GM19023 (cell line): ENCODE data around the gene CCNB1.
"Not testable (repeated sequence)": the region's sequence is repeated elsewhere in the genome, so short reads cannot be mapped to it uniquely, and the experiment has no call there.

Source experiments
- ATAC-seq: cut with Tn5 transposase; IDR thresholded peaks from one replicate; pipeline ENCODE4 v1.9.1; 2021; ENCODE audit warnings: mild to moderate bottlenecking, moderate library complexity; ENCODE audit not compliant: unreplicated experiment

CCNB1 gene

DNA sequence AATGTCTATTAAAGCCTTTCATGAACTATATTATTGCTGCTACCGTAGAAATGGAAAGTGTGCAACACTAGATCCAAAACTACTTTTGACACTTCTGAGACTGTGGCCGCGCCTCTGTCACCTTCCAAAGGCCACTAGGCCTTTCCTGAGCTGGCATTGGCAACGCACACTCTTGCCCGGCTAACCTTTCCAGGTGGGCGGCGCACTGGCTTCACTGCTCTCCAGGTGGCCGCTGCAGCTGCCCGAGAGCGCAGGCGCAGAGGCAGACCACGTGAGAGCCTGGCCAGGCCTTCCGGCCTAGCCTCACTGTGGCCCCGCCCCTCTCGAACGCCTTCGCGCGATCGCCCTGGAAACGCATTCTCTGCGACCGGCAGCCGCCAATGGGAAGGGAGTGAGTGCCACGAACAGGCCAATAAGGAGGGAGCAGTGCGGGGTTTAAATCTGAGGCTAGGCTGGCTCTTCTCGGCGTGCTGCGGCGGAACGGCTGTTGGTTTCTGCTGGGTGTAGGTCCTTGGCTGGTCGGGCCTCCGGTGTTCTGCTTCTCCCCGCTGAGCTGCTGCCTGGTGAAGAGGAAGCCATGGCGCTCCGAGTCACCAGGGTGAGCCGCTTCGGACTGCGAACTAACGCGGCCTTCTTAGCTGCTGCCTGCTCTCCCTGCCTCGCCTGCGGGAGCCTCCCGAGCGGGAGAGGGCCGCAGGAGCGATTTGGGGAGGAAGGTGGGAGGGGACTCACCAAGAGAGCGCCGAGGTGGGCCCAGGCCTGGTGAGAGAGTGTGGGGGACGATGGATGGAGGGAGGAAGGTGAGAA is at the start of gene CCNB1:
CCNB1 (plus strand) TSS at position 465 of the 807 bp plus-strand sequence; CDS start at position 578, 113 bp downstream.
- ATAC-seq, result peak; percentile 100

DNA sequence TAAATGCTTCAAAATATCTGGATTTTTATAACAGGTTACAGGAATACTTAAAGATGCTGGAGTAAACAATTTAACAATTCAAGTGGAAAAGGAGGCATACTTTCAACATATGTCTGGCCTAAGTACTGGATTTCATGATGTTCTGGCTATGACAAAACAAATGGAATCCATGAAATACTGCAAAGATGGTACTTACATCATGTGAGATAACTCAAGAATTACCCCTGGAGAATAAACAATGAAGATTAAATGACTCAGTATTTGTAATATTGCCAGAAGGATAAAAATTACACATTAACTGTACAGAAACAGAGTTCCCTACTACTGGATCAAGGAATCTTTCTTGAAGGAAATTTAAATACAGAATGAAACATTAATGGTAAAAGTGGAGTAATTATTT is 37.5 kb upstream of the CCNB1 start:
- ATAC-seq, result no peak

DNA sequence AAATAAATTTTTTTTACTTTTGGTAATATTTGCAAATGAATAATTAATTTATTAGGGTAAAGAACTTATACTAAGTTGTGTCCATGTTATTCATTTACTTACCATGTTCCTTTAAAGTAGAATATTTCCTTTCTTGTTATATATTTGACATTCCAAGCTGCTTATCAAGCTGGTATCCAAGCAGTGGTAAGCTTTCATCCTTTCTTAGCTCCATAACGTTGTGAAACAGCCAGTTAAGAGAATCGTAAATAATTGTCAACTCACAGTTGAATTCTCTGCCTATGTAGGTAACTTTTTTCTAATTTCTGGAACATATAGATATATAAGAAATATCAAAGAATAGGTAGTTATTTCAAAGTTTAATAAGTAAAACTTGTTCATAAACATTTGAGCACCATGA is 36.7 kb upstream of the CCNB1 start:
- ATAC-seq, result no peak

DNA sequence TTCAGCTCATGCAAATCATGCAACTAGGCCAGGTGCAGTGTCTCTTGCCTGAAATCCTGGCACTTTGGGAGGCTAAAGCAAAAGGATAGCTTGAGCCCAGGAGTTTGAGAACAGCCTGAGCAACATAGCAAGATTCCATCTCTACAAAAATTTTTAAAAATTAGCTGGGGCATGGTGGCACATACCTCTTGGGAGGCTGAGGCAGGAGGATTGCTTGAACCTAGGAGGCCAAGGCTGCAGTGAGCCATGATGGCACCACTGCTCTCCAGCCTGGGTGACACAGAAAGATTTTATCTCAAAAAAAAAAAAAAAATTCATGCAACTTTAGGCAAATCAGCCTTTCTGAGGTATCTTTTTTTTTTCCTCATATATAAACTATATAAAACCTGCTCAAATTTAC is 35.6 kb upstream of the CCNB1 start:
- ATAC-seq, result no peak

DNA sequence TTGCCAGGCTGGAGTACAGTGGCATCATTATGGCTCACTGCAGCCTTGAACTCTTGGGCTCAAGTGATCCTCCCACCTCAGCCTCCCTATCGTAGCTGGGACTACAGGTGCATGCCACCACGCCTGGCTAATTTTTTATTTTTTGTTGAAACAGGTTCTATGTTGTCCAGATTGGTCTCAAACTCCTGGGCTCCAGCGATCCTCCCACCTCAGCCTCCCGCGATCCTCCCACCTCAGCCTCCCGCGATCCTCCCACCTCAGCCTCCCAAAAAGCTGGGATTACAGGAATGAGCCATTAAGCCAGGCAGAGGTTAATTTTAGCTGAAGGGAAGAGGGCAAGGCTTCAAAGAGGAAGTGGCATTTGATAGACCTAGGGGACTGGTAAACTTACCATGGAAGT is 32.8 kb upstream of the CCNB1 start:
- ATAC-seq, result no peak

DNA sequence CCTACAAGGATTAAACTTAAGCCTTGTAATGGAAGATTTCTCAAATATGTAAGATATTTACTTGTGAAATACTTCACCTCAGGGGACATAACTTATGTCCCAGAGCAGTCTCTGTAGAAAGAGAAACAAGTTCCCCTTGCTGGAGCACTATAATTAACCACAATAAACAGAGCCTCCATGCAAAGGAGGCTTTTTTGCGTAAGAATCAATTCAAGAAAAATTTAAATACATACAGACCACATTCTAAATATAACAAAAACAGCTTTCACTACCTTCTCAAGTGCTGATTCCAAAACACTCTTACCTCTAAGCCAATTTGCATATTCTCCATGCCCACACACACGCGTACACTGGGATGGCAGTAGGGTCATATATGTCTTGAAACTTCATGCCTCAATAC is 30.7 kb upstream of the CCNB1 start:
- ATAC-seq, result peak; percentile 84

DNA sequence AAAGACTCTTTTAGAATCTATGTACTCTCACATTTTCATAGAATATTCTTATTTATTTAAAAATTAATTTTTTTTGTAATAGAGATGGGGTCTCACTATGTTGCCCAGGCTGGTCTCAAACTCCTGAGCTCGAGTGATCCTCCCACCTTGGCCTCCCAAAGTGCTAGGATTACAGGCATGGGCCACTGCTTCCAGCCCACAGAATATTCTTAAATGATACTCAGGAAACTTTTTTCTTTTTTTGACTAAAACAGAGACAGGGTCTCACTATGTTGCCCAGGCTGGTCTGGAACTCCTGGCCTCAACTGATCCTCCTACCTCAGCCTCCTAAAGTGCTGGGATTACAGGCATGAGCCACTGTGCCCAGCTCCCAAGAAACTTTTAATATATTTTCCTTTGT is 29.7 kb upstream of the CCNB1 start:
- ATAC-seq, result not testable (repeated sequence)

DNA sequence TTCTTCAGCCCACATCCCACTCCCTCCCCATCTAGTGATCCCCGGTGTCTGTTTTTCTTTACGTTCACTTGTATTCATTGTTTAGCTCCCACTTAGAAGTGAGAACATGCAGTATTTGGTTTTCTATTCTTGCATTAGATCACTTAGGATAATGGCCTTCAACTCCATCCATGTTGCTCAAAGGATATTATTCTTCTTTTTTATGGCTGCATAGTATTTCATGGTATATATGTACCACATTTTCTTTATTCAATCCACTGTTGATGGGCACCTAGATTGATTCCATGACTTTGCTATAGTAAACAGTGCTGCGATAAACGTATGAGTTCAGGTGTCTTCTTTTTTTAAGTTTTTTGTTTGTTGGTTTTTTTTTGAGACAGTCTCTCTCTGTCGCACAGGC is 29.1 kb upstream of the CCNB1 start:
- ATAC-seq, result no peak

DNA sequence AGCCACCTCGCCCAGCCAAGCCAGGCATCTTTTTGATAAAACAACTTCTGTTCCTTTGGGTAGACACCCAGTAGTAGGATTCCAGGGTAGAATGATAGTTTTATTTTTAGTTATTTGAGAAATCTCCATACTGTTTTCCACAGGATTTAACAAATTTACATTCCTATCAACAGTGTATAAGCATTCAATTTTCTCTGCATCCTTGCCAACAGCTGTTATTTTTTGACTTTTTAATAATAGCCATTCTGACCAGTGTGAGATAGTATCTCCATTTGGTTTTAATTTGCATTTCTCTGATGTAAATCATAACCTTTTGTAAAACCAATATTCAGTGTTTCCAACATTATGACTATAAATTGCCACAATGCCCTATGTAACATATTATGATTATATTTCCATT is 28.2 kb upstream of the CCNB1 start:
- no peak for ATAC-seq

DNA sequence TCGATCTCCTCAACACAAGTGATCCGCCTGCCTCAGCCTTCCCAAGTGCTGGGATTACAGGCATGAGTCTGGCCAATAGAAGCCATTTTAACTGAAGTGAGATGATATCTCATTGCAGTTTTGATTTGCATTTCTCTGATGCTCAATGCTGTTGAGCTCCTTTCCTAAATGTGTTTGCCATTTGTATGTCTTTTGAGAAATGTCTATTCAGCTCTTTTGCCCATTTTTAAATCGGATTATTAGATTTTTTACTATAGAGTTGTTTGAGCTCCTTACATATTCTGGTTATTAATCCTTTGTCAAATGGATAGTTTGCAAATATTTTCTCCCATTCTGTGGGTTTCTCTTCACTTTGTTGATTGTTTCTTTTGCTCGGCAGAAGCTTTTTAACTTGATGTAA is 26.7 kb upstream of the CCNB1 start:
- not testable (repeated sequence) for ATAC-seq

DNA sequence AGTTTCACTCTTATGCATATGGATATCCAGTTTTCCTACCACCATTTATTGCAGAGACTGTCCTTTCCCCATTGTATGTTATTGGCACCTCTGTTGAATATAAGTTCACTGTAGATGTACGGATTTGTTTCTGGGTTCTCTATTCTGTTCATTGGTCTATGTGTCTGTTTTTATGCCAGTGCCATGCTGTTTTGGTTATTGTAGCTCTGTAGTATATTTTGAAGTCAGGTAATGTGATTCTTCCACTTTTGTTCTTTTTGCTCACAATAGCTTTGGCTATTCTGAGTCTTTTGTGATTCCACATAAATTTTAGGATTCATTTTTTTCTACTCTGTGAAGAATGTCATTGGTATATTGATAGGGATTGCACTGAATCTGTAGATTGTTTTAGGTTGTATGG is 26.1 kb upstream of the CCNB1 start:
- ATAC-seq, result no peak

DNA sequence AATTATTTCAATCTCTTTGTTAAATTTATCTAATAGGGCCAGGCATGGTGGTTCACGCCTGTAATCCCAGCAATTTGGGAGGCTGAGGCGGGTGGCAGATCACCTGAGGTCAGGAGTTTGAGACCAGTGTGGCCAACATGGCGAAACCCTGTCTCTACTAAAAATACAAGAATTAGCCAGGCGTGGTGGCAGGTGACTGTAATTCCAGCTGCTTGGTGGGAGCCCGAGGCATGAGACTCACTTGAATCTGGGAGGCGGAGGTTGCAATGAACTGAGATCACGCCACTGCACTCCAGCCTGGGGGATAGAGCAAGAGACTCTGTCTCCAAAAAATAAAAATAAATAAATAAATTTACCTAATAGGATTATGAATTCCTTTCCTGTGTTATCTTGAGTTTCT is 18.4 kb upstream of the CCNB1 start:
- ATAC-seq, result not testable (repeated sequence)

DNA sequence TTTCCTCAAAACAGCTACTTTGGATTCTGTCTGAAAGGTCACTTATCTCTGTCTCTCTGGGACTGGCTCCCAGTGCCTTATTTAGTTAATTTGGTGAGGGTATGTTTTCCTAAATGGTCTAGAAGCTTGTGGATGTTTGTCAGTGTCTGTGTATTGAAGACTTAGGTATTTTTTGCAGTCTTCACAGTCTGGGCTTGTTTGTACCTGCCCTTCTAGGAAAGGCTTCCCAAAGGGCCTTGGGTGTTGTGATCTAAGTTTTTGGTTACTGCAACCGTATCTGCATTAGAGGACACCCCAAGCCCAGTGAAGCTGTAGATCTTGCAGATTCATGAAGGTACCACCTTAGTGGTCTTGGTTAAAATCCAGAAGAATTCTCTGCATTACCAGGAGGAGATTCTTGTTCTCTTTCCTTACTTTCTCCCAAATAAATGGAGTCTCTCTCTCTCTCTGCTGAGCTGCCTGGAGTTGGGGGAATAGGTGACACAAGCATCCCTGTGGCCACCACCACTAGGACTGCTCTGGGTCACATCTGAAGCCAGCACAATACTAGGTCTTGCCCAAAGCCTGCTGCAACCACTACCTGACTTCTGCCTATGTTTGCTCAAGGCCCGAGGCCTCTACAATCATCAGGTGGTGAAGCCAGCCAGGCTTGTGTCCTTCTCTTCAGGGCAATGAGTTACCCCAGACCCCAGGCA is 17.8 kb upstream of the CCNB1 start:
- ATAC-seq, result no peak

DNA sequence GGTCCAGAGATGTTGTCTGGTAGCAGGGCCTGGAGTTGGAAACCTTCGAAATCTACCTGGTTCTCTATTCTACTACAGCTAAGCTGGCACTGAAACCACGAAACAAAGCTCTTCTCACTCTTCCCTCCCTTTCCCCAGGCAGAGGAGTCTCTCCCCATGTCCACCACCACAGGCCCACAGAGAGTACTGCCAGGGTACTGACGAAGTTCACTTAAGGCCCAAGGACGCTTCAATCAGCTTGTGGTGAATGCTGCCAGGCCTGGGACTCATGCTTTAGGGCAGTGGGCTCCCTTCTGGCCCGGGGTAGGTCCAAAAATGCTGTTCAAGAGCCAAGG is 17.3 kb upstream of the CCNB1 start:
- no peak for ATAC-seq

DNA sequence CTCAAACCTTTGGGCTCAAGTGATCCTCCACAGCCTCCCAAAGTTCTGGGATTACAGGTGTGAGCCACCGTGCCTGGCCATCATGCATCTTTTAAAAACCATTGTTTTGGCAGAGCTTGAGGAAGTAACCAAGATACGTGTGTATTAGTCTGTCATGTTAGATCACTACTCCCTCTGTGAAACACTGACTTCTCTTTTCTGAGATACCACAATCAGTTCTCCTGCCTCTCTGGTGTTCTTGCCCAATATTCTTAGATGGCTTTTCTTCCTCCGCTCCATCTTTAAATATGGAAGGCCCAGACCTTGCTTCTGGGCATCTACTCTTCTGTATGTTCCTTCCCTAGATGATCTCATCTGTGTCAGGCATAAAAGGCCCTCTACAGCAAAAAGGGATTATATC is 14.2 kb upstream of the CCNB1 start:
- no peak for ATAC-seq

DNA sequence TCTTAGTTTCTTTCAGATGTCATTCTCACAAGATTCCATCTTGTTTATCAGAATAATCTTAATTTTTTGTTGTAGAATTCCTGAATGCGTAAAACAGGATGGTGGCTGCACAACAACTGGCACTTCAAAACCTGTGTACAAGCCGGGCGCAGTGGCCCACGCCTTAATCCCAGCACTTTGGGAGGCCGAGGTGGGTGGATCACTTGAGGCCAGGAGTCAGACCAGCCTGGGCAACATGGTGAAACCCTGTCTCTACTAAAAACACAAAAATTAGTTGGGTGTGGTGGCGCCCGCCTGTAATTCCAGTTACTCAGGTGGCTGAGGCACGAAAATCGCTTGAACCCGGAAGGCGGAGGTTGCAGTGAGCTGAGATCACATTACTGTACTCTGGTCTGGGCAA is 10.5 kb upstream of the CCNB1 start:
- no peak for ATAC-seq

DNA sequence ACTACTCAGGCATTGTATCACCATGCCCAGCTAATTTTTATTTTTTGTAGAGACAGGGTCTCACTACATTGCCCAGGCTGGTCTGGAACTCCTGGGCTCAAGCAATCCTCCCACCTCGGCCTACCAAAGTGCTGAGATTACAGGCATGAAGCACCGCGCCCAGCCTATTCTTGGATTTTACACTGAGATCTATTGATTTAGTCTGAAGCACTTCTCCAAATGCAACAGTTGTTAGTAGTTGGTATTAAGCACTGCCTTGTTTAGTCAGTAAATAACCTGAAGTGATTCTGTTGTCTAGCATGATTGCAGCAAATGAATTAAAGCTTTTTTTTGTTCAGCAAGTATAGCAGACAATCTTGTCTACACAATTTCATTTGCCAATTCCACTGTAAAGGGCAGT is 8.9 kb upstream of the CCNB1 start:
- ATAC-seq, result no peak

DNA sequence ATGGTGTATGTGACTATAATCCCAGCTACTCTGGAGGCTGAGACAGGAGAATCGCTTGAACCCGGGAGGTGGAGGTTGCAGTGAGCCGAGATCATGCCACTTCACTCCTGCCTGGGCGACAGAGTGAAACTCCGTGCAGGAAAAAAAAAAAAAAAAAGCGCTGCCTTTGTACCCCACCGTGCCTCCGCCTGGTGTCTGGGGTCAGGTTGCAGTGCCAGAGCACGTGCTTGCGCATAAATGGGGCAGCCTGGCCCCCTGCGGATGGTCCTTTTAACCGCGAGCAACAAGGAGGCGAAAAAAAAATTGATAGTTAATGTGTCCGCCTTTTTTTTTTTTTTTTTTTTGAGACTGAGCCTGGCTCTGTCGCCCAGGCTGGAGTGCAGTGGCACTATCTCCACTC is 6.3 kb upstream of the CCNB1 start:
- ATAC-seq, result no peak

DNA sequence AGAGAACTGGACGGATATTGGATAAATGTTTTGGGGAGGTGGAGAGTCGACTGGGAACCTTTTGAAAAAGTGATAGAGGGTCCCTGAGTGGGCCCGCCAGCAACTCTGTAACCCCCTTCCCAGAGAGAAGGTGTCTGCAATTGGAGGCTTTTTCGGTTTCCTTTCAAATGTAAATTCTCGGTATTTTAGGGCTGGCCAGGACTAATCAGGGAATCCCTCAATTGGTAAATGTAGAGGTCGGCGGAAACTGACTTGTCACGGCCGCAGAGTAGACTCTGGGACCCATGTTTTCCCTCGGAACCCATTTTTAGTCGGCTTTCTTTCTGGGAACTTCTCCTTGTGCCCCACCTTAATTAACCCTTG is 524 bp downstream of the CCNB1 start:
- no peak for ATAC-seq

DNA sequence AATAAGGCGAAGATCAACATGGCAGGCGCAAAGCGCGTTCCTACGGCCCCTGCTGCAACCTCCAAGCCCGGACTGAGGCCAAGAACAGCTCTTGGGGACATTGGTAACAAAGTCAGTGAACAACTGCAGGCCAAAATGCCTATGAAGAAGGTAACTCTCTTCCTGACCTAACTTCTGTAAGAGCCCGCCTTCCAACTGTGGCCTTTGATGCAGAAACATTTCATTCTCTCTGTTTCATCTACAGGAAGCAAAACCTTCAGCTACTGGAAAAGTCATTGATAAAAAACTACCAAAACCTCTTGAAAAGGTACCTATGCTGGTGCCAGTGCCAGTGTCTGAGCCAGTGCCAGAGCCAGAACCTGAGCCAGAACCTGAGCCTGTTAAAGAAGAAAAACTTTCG is 979 bp downstream of the CCNB1 start:
- no peak for ATAC-seq

DNA sequence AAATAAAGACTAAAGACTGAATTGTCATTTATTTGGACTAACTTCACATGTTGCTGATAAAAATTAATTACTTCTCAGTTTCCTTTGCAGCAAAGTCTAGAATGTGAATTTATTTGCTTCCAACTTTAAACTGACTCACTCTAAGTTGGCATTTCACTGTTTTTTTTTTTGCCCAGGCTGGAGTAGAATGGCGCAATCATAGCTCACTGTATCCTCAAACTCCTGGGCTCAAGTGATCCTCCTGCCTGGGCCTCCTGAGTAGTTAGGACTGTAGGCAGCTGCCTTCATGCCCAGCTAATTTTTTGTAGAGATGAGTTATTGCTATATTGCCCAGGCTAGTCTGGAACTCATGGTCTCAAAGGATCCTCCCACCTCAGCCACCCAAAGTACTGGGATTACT is 3.5 kb downstream of the CCNB1 start:
- ATAC-seq, result no peak

DNA sequence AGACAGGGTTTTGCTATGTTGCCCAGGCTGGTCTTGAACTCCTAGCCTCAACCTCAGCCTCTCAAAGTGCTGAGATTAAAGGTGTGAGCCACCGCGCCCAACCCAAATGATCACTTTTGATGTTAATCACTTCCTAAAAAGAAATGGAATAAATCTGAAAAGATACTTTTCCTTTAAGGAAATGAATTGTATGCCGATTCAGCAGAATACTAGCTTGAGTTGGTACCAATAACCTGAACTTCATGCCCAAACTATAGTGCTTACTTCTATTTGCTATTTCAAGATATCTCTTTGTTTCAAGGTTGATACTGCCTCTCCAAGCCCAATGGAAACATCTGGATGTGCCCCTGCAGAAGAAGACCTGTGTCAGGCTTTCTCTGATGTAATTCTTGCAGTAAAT is 4.0 kb downstream of the CCNB1 start:
- ATAC-seq, result no peak
